HepG2 (cell line): ENCODE measurements around the gene PDK2. TPM values are rescaled to one million over a fixed set of nuclear protein-coding genes. Genes with fewer than 3 reads are reported as not detected.

Source experiments
- ATAC-seq: fragments of 200-7000 bp; cut with Tn5 transposase; 3 replicates; pipeline ENCODE4 v1.9.1; 2020; ENCODE audit warnings: mild to moderate bottlenecking, moderate library complexity
- BruUV-seq: library from RNA; stranded (reverse); fragments of 400-500 nt; replicated peaks from 2 replicates; lab custom pipeline; 2021; lab: Mats Ljungman, UMichigan
- CTCF ChIA-PET: fragments of 300-600 bp; formaldehyde crosslinking; extraction: SDS; loops from one replicate; lab custom pipeline; 2021; ENCODE audit warnings: low total read pairs, inconsistent platforms, low intra/inter-chr PET ratio; lab: Yijun Ruan, JAX
- POLR2A ChIA-PET: fragments of 350-600 bp; sonication (Branson Sonifier 250); formaldehyde crosslinking; loops from one replicate; lab custom pipeline; 2020; ENCODE audit warnings: antibody characterized with exemption, inconsistent platforms; lab: Yijun Ruan, JAX
- DNase-seq: peaks from one replicate; pipeline ENCODE4 v3.0.0-alpha.2; 2015; ENCODE audit warnings: low spot score
- FAIRE-seq: peaks from 3 replicates; lab custom pipeline; 2011; peaks lifted over from hg19 to GRCh38; lab: Jason Lieb, UNC
- H2AFZ ChIP-seq: one replicate; pipeline ENCODE4 v1.6.1; 2011; ENCODE audit warnings: low read length, inconsistent platforms
- H3K27ac ChIP-seq: fragments of 300-600 bp; 3 replicates; pipeline ENCODE4 v1.8.0; 2011; ENCODE audit warnings: mixed run types, mild to moderate bottlenecking, mixed read lengths, low read length, inconsistent platforms; ENCODE audit not compliant: insufficient read depth; ENCODE audit errors: extremely low read length
- H3K27me3 ChIP-seq, 2 experiments: fragments of 200-600 bp in 1 of 2; 2 replicates in 1 of 2; 3 replicates in 1 of 2; pipeline versions ENCODE4 v1.6.0 to v1.8.0; 2011; ENCODE audit warnings: low read length in 2 of 2, mild to moderate bottlenecking in 2 of 2, moderate library complexity in 2 of 2, inconsistent platforms in 1 of 2; ENCODE audit not compliant: insufficient read depth in 2 of 2, control insufficient read depth in 1 of 2
- H3K36me3 ChIP-seq, 2 experiments: fragments of 200-600 bp in 1 of 2; replicated peaks in 1 of 2; 2 replicates in 1 of 2; 3 replicates in 1 of 2; pipeline versions ENCODE4 v1.5.1 to v1.8.0; 2011; ENCODE audit warnings: low read length in 2 of 2, inconsistent platforms in 1 of 2; ENCODE audit not compliant: insufficient read depth in 2 of 2, control insufficient read depth in 1 of 2
- H3K4me1 ChIP-seq: 2 replicates; pipeline ENCODE4 v1.5.1; 2012; ENCODE audit warnings: low read length, inconsistent platforms; ENCODE audit not compliant: insufficient read depth
- H3K4me2 ChIP-seq: 2 replicates; pipeline ENCODE4 v1.6.0; 2011; ENCODE audit warnings: low read depth, low read length, inconsistent platforms
- H3K4me3 ChIP-seq, 3 experiments: fragments of 200-600 bp in 1 of 3; sonication (generic), shearing (Covaris generic) in 1 of 3; replicated peaks in 1 of 3; 2 replicates each; pipeline ENCODE4 v1.5.1; 2011 to 2016; ENCODE audit warnings: low read length in 3 of 3, inconsistent platforms in 2 of 3, low read depth in 2 of 3, mild to moderate bottlenecking in 2 of 3, control low read depth in 1 of 3, mixed read lengths in 1 of 3; ENCODE audit not compliant: insufficient read depth in 1 of 3
- H3K79me2 ChIP-seq: one replicate; pipeline ENCODE4 v1.6.1; 2011; ENCODE audit warnings: low read length, inconsistent platforms; ENCODE audit not compliant: insufficient read depth
- H3K9ac ChIP-seq: 2 replicates; pipeline ENCODE4 v1.6.0; 2011; ENCODE audit warnings: mild to moderate bottlenecking, low read depth, low read length, inconsistent platforms; ENCODE audit not compliant: insufficient read depth
- H3K9me3 ChIP-seq: 2 replicates; pipeline ENCODE4 v1.5.1; 2012; ENCODE audit warnings: mild to moderate bottlenecking, low read length
- H4K20me1 ChIP-seq: 2 replicates; pipeline ENCODE4 v1.6.0; 2011; ENCODE audit warnings: inconsistent platforms, mild to moderate bottlenecking, low read length, moderate library complexity; ENCODE audit not compliant: insufficient read depth
- ATRX ChIP-seq: sonication (generic); formaldehyde crosslinking; IDR thresholded peaks from 2 replicates; pipeline ENCODE4 v1.4.0; 2020; ENCODE audit warnings: missing genetic modification reagents, borderline replicate concordance
- HNRNPK ChIP-seq: fragments of 200-400 bp; formaldehyde crosslinking; IDR thresholded peaks from 2 replicates; pipeline ENCODE4 v1.6.1; 2018; ENCODE audit warnings: low read length, low read depth, moderate library complexity, mild to moderate bottlenecking; ENCODE audit not compliant: poor library complexity, severe bottlenecking
- KDM2A ChIP-seq: sonication (generic); formaldehyde crosslinking; IDR thresholded peaks from 2 replicates; pipeline ENCODE4 v1.4.0; 2020; ENCODE audit warnings: low read depth, missing genetic modification reagents, borderline replicate concordance
- KDM6A ChIP-seq: IDR thresholded peaks from 2 replicates; pipeline ENCODE4 v1.6.1; 2016; ENCODE audit warnings: low read depth
- LCORL ChIP-seq, 2 experiments: fragments of 450-650 bp in 1 of 2; sonication (generic) in 1 of 2; formaldehyde crosslinking in 1 of 2; IDR thresholded peaks; 2 replicates each; pipeline versions ENCODE4 v1.5.0 to v1.6.1; 2017 to 2020; ENCODE audit warnings: antibody characterized with exemption in 1 of 2, missing genetic modification reagents in 1 of 2
- MED1 ChIP-seq: sonication (generic); formaldehyde crosslinking; IDR thresholded peaks from 2 replicates; pipeline ENCODE4 v1.4.0; 2020; ENCODE audit warnings: missing genetic modification reagents
- NFE2 ChIP-seq: sonication (generic); formaldehyde crosslinking; IDR thresholded peaks from 2 replicates; pipeline ENCODE4 v1.4.0; 2020; ENCODE audit warnings: missing genetic modification reagents
- SIX1 ChIP-seq: sonication (generic); formaldehyde crosslinking; IDR thresholded peaks from 2 replicates; pipeline ENCODE4 v1.4.0; 2020; ENCODE audit warnings: missing genetic modification reagents, borderline replicate concordance
- SRSF4 ChIP-seq: fragments of 200-400 bp; formaldehyde crosslinking; IDR thresholded peaks from one replicate; pipeline ENCODE4 v1.6.1; 2018; ENCODE audit warnings: mild to moderate bottlenecking, low read depth, low read length, moderate library complexity; ENCODE audit not compliant: poor library complexity, severe bottlenecking
- STAT5B ChIP-seq: sonication (generic); formaldehyde crosslinking; IDR thresholded peaks from 2 replicates; pipeline ENCODE4 v1.4.0; 2020; ENCODE audit warnings: missing genetic modification reagents
- TBL1XR1 ChIP-seq: fragments of 150-350 bp; IDR thresholded peaks from 2 replicates; pipeline ENCODE4 v1.6.1; 2014; ENCODE audit warnings: borderline replicate concordance, low read length; ENCODE audit not compliant: partially characterized antibody
- ZNF414 ChIP-seq: sonication (generic); formaldehyde crosslinking; IDR thresholded peaks from 2 replicates; pipeline ENCODE4 v1.5.0; 2020; ENCODE audit warnings: missing genetic modification reagents
- ZNF563 ChIP-seq: sonication (generic); formaldehyde crosslinking; IDR thresholded peaks from 2 replicates; pipeline ENCODE4 v1.8.0; 2022; ENCODE audit warnings: mild to moderate bottlenecking, moderate library complexity, missing genetic modification reagents
- ZNF7 ChIP-seq: IDR thresholded peaks from 2 replicates; pipeline ENCODE4 v1.6.1; 2016; ENCODE audit warnings: missing biosample characterization, missing genetic modification reagents
- ZSCAN29 ChIP-seq: sonication (generic); formaldehyde crosslinking; conservative IDR thresholded peaks from 2 replicates; pipeline ENCODE4 v1.4.0; 2020; ENCODE audit warnings: mild to moderate bottlenecking, missing genetic modification reagents
- WGBS: methylation state at CpG from one replicate; pipeline ENCODE4 v1.1.6; 2017; ENCODE audit warnings: low lambda C conversion rate; 5-methylcytosine and 5-hydroxymethylcytosine counted together
- in situ Hi-C: cut with HindIII; loops from 2 replicates; pipeline ENCODE4 v1.10.0; 2017; ENCODE audit warnings: low pct_unique_long_range_greater_than_20kb; ENCODE audit not compliant: extremely low pct_ligation_motif_present
- intact Hi-C: fragments of 100-400 bp; cut with micrococcal nuclease; formaldehyde crosslinking; loops from one replicate; pipeline ENCODE4 v1.10.0; 2022; ENCODE audit not compliant: unreplicated experiment
- polyA plus RNA-seq, 8 experiments: library from polyadenylated mRNA; depleted of rRNA in 3 of 8; stranded (reverse) in 7 of 8; unstranded in 1 of 8; fragments of >200 nt; fragmentation: Illumina TruSeq in 4 of 8; extraction: Trizol in 4 of 8; gene quantifications; 2 replicates each; pipeline versions ENCODE4 v1.2.1 to v1.2.3, GENCODE V29; 2011 to 2016; ENCODE audit warnings: low read depth in 4 of 8, missing spikeins in 1 of 8, mixed read lengths in 1 of 8; ENCODE audit not compliant: insufficient read depth in 1 of 8
- total RNA-seq, 5 experiments: library from RNA; depleted of rRNA; stranded (reverse); fragments of >200 nt; fragmentation: Illumina TruSeq; extraction: Trizol; gene quantifications; 2 replicates each; pipeline ENCODE4 v1.2.3, GENCODE V29; 2016; ENCODE audit warnings: low read depth in 1 of 5
- TF ChIP-seq, protein P1 (sequence below): sonication (generic); formaldehyde crosslinking; IDR thresholded peaks from 2 replicates; pipeline ENCODE4 v1.4.0; 2020; ENCODE audit warnings: missing genetic modification reagents
- TF ChIP-seq, protein P2 (sequence below): IDR thresholded peaks from 2 replicates; pipeline ENCODE4 v1.6.1; 2016; ENCODE audit warnings: missing compliant biosample characterization, missing genetic modification reagents, borderline replicate concordance

PDK2 gene
- total and polyA plus RNA-seq, 2 of the 13 experiments (the other 11 are each of a cell fraction or from before 2014, with no cell fraction given): 18.5 to 59.7 TPM

- no peak overlapping the region for H3K27ac ChIP-seq
- H2AFZ ChIP-seq: no peak overlapping the region
- H3K27me3 ChIP-seq: peaks cover 4 to 16% of the 10 kb centered on the region in 2 experiments; a peak in 2 of 5 replicates
- ATAC-seq (no peak), FAIRE-seq (no peak), DNase-seq (no peak)
- in situ Hi-C loops (no loop called here), intact Hi-C loops (no loop called here)
- H3K4me3 ChIP-seq: no peak overlapping the region
- 45% methylated on average over 2 of the region's 2 CpGs for WGBS
- no TSS peak for BruUV-seq
- no peaks in the 10 kb centered on the region for H3K79me2 ChIP-seq
- H3K4me1 ChIP-seq: no peaks in the 10 kb centered on the region
- no peaks in the 10 kb centered on the region for H3K9me3 ChIP-seq
- no peak for TF ChIP-seq ZSCAN29 (CRISPR knock-in tag)
- no peak for TF ChIP-seq KDM2A (CRISPR knock-in tag)
- peak; percentile 61 for TF ChIP-seq HNRNPK
- TF ChIP-seq ATRX: no peak
- no peak for TF ChIP-seq ZNF414 (CRISPR knock-in tag)
- no peak for TF ChIP-seq SRSF4
- TF ChIP-seq, protein P1, sequence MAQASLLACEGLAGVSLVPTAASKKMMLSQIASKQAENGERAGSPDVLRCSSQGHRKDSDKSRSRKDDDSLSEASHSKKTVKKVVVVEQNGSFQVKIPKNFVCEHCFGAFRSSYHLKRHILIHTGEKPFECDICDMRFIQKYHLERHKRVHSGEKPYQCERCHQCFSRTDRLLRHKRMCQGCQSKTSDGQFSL: no peak
- peak; percentile 90 for TF ChIP-seq LCORL (IDR thresholded peaks at IDR 0.05)
- no peak for TF ChIP-seq LCORL (CRISPR knock-in tag; IDR thresholded peaks at IDR 0.05)
- CTCF ChIA-PET: no interaction called here
- no peak overlapping the region for H3K4me2 ChIP-seq
- H3K9ac ChIP-seq: no peak overlapping the region
- H4K20me1 ChIP-seq: no peaks in the 10 kb centered on the region
- POLR2A ChIA-PET: no interaction called here
- no peaks in the 10 kb centered on the region for H3K36me3 ChIP-seq
Measured at GRCh38 chr17:50046179-50046578, 49.0 kb upstream of the PDK2 start.

DNA sequence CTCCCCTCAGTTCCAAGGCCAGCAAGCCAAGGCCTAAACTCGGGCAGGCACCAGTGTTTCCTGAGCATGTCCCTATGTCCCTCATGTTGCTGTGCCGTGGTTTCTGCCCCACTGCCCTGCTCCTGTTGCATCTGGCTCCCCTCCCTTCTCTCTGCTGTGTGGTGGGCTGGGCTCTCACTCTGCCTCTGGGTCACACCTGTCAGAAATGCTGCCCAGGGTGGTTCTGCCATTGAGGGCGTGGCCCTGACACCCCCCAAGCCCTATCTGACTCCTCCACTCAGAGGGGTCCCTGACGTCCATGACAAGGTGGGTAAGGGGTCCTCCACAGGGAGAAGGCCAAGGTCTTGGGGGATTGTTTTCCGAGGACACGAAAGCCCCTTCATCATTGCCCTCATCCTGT, 48.5 kb upstream of the PDK2 start:
- intact Hi-C loops: no loop called here
- Histone ChIP-seq H3K27ac (no peak overlapping the region), H3K4me2 (no peak overlapping the region), H3K79me2 (no peaks in the 10 kb centered on the region), H3K4me3 (no peak overlapping the region), H3K9me3 (no peaks in the 10 kb centered on the region), H2AFZ (no peak overlapping the region), H3K27me3 (peaks cover 4 to 21% of the 10 kb centered on the region in 2 experiments; a peak in 2 of 5 replicates), H3K36me3 (no peaks in the 10 kb centered on the region), H3K4me1 (no peaks in the 10 kb centered on the region), H4K20me1 (no peaks in the 10 kb centered on the region), H3K9ac (no peak overlapping the region)
- ATAC-seq (no peak; the same call in 2 of the 3 replicates), DNase-seq (no peak), FAIRE-seq (no peak)
- 22% methylated on average over 4 of the region's 6 CpGs for WGBS
- in situ Hi-C loops: no loop called here
- POLR2A ChIA-PET: no interaction called here
- no peak for TF ChIP-seq SIX1 (CRISPR knock-in tag)
- no peak for TF ChIP-seq TBL1XR1
- TF ChIP-seq, protein P2, sequence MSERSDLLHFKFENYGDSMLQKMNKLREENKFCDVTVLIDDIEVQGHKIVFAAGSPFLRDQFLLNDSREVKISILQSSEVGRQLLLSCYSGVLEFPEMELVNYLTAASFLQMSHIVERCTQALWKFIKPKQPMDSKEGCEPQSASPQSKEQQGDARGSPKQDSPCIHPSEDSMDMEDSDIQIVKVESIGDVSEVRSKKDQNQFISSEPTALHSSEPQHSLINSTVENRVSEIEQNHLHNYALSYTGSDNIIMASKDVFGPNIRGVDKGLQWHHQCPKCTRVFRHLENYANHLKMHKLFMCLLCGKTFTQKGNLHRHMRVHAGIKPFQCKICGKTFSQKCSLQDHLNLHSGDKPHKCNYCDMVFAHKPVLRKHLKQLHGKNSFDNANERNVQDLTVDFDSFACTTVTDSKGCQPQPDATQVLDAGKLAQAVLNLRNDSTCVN (CRISPR knock-in tag): no peak
- no peak for TF ChIP-seq STAT5B
- no peak for TF ChIP-seq NFE2 (CRISPR knock-in tag)
- TF ChIP-seq ZNF563 (CRISPR knock-in tag): no peak
- TF ChIP-seq MED1 (CRISPR knock-in tag): no peak
- no peak for TF ChIP-seq KDM6A (CRISPR knock-in tag)
- TF ChIP-seq ZNF7 (CRISPR knock-in tag): no peak
- no TSS peak for BruUV-seq
- CTCF ChIA-PET: no interaction called here
